Measurements from ENCODE around the gene PPM1M. TPM values are rescaled to one million over a fixed set of nuclear protein-coding genes. Genes with fewer than 3 reads are reported as not detected.
A peak's percentile ranks its signal among the peaks of the same experiment; 100 is the strongest.

The PPM1M gene
- polyA plus RNA-seq, 1 donor from 2014 or later = 1.1 TPM

DNA sequence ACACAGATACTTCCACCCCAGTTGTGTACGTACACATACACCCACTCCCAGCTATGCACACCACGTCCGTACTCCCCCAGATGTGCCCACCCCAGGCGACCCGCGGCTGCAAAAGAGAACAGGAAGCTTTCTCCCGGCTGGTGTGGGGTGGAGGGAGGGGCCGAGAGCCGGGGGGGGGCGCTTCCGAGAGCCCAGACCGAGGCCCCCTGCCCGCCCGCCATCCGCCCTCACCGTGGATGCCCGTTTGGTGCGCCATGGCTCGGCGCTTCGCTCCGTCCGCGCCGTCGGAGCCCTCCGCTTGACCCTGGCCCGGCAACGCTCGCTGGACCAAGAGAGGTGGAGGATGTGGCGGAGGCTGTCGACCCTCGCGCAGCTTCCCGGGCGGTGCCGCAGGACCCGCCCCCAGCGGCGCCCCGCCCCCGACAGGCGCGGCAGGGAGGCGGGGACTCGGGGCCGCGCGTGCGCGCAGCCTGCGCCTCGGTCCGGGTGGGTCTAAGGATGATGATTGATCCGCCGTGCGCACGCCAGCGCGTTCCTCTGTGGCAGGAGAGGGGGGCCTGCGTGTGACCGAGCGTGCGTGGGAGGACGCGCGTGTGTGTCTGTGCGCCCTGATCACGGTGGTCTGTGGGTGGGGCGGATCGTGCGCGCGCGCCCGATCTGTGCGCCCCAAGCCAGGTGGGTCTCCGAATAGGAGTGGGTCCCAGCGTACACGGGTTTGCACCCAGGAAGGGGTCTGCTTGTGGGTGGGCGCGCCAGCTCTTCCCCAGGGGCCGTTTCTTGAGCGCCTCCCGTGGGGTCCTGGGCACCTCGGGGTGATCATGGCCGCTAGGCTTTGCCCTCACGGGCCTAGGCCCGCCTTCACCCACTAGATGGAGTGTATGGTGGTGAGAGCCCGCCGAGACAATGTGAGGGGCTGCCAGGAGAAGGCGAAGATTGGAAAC is 6.5 kb upstream of the PPM1M start, which contains the start of gene TWF2:
TWF2 (minus strand) TSS at position 398 of the 941 bp plus-strand sequence; CDS start at position 256, 142 bp downstream.
- Histone ChIP-seq H4K20me1 (ENCODE audit: insufficient read depth) (no peaks in the 10 kb centered on the region), H3K79me2 (replicated peaks; ENCODE audit: insufficient read depth, low read length) (peaks cover 13% of the 10 kb centered on the region), H2AFZ (ENCODE audit: low read depth, low read length) (peak within 1 kb of the TSS; percentile 83), H3K4me3 (ENCODE audit: low read length) (peak within 1 kb of the TSS; percentile 96), H3K9ac (ENCODE audit: low read length) (peak within 1 kb of the TSS; percentile 90), H3K36me3 (ENCODE audit: insufficient read depth, low read length) (no peaks in the 10 kb centered on the region), H3K4me2 (ENCODE audit: low read length) (peak within 1 kb of the TSS; percentile 96), H3F3A (ENCODE audit: insufficient read depth, low read length, poor library complexity, severe bottlenecking) (no peaks in the 10 kb centered on the region), H3K9me2 (ENCODE audit: insufficient read depth, low read length) (no peaks in the 10 kb centered on the region), H3K27ac (ENCODE audit: low read length) (peak within 1 kb of the TSS; percentile 77), H3K9me3 (ENCODE audit: low read length) (no peaks in the 10 kb centered on the region), H3K27me3 (ENCODE audit: insufficient read depth, low read depth, low read length) (peaks cover 7% of the 10 kb centered on the region)
- TF ChIP-seq POLR2AphosphoS5 (IDR thresholded peaks at IDR 0.05) = peak; percentile 89
- no peak for TF ChIP-seq EZH2 (IDR thresholded peaks at IDR 0.05; ENCODE audit: borderline replicate concordance, insufficient read depth, low read length, poor library complexity, severe bottlenecking)
- TF ChIP-seq EP300 (conservative IDR thresholded peaks at IDR 0.05; ENCODE audit: poor library complexity, severe bottlenecking) = peak; percentile 48
- TF ChIP-seq CTCF (IDR thresholded peaks at IDR 0.05; ENCODE audit: poor library complexity, severe bottlenecking) = peak; percentile 68
- TF ChIP-seq RAD21 (conservative IDR thresholded peaks at IDR 0.05) = peak; percentile 45
- no peak for TF ChIP-seq TAF1 (IDR thresholded peaks at IDR 0.05; ENCODE audit: low read depth)
- TF ChIP-seq, protein P1, sequence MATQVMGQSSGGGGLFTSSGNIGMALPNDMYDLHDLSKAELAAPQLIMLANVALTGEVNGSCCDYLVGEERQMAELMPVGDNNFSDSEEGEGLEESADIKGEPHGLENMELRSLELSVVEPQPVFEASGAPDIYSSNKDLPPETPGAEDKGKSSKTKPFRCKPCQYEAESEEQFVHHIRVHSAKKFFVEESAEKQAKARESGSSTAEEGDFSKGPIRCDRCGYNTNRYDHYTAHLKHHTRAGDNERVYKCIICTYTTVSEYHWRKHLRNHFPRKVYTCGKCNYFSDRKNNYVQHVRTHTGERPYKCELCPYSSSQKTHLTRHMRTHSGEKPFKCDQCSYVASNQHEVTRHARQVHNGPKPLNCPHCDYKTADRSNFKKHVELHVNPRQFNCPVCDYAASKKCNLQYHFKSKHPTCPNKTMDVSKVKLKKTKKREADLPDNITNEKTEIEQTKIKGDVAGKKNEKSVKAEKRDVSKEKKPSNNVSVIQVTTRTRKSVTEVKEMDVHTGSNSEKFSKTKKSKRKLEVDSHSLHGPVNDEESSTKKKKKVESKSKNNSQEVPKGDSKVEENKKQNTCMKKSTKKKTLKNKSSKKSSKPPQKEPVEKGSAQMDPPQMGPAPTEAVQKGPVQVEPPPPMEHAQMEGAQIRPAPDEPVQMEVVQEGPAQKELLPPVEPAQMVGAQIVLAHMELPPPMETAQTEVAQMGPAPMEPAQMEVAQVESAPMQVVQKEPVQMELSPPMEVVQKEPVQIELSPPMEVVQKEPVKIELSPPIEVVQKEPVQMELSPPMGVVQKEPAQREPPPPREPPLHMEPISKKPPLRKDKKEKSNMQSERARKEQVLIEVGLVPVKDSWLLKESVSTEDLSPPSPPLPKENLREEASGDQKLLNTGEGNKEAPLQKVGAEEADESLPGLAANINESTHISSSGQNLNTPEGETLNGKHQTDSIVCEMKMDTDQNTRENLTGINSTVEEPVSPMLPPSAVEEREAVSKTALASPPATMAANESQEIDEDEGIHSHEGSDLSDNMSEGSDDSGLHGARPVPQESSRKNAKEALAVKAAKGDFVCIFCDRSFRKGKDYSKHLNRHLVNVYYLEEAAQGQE (IDR thresholded peaks at IDR 0.05; ENCODE audit: borderline replicate concordance) = peak; percentile 23
- peak; percentile 57 for TF ChIP-seq SMC3 (conservative IDR thresholded peaks at IDR 0.05; ENCODE audit: poor library complexity)
- TF ChIP-seq MXI1 (conservative IDR thresholded peaks at IDR 0.05; ENCODE audit: poor library complexity, severe bottlenecking) = peak; percentile 75

DNA sequence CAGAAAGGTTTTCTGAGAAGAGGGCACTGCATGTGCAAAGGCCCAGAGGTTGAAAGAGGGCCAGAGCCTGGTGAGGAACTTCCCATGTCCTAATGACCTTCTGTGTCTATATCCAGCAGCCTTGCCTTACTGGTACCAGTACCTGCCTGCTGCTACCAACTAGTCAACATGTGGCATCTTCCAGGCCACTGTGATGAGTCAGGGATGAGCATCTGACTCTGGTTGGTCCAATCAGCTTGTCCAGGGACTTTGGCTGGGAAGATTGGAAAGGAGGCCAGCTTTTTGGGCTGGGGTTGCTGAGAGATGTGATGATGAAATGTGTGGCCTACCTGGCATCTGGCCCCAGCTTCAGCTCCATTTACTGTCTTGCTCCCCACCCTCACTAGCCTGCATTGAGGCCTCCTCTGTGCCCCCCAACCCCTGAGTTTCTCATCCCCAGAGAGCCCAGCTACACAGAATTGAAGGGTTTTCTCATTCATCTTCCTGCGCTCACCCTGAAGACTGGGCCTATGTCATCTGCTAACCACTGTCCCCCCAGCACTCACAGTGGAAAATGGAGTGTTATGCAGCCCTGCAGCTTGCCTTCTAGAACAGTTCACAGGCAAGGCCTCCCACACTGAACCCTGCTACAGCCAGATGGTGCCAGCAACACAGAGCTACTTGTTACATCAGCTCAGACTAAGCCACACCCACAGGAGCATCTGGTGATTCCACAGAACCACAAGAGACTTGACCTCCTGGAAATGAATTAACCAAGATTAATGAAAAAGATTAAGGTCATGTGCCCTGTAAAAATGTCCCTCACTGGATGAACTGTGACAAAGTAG is 5.3 kb upstream of the PPM1M start:
- H3K79me2 ChIP-seq (replicated peaks; ENCODE audit: insufficient read depth, low read length) = peaks cover 13% of the 10 kb centered on the region
- H3K36me3 ChIP-seq (ENCODE audit: insufficient read depth, low read length) = no peaks in the 10 kb centered on the region
- no peak overlapping the region for H3K27ac ChIP-seq (ENCODE audit: low read length)
- H3F3A ChIP-seq (ENCODE audit: insufficient read depth, low read length, poor library complexity, severe bottlenecking) = no peaks in the 10 kb centered on the region
- no peaks in the 10 kb centered on the region for H3K9me2 ChIP-seq (ENCODE audit: insufficient read depth, low read length)
- H3K4me2 ChIP-seq (ENCODE audit: low read length) = no peak overlapping the region
- H3K9me3 ChIP-seq (ENCODE audit: low read length) = no peaks in the 10 kb centered on the region
- no peak overlapping the region for H3K9ac ChIP-seq (ENCODE audit: low read length)
- no peak overlapping the region for H2AFZ ChIP-seq (ENCODE audit: low read depth, low read length)
- H3K4me3 ChIP-seq (ENCODE audit: low read length) = peak overlapping the region; percentile 96
- H4K20me1 ChIP-seq (ENCODE audit: insufficient read depth) = no peaks in the 10 kb centered on the region
- peaks cover 20% of the 10 kb centered on the region for H3K27me3 ChIP-seq (ENCODE audit: insufficient read depth, low read depth, low read length)
- TF ChIP-seq RAD21 (conservative IDR thresholded peaks at IDR 0.05) (no peak), SMC3 (conservative IDR thresholded peaks at IDR 0.05; ENCODE audit: poor library complexity) (no peak), TAF1 (IDR thresholded peaks at IDR 0.05; ENCODE audit: low read depth) (no peak), EP300 (conservative IDR thresholded peaks at IDR 0.05; ENCODE audit: poor library complexity, severe bottlenecking) (no peak), POLR2AphosphoS5 (IDR thresholded peaks at IDR 0.05) (no peak), MXI1 (conservative IDR thresholded peaks at IDR 0.05; ENCODE audit: poor library complexity, severe bottlenecking) (no peak), CTCF (IDR thresholded peaks at IDR 0.05; ENCODE audit: poor library complexity, severe bottlenecking) (no peak), EZH2 (IDR thresholded peaks at IDR 0.05; ENCODE audit: borderline replicate concordance, insufficient read depth, low read length, poor library complexity, severe bottlenecking) (no peak)
- TF ChIP-seq, protein P1 (IDR thresholded peaks at IDR 0.05; ENCODE audit: borderline replicate concordance) = no peak
